ENCODE measurements around the gene DYNLT4.
"Not testable (repeated sequence)": the region's sequence is repeated elsewhere in the genome, so short reads cannot be mapped to it uniquely, and the experiment has no call there.

The DYNLT4 gene

GRCh38 chr1:44828841-44829440, 21.8 kb upstream of the DYNLT4 start:
- no peak for DNase-seq (ENCODE audit: low read depth, low spot score)

GRCh38 chr1:44828003-44828651, 21.0 kb upstream of the DYNLT4 start:
- no peak for DNase-seq (ENCODE audit: low read depth, low spot score)

- DNase-seq (ENCODE audit: low read depth, low spot score): no peak
These were observed 20.2 kb upstream of the DYNLT4 start for GRCh38 chr1:44827197-44828002.

- DNase-seq (ENCODE audit: low read depth, low spot score): no peak
These were observed 19.4 kb upstream of the DYNLT4 start for GRCh38 chr1:44826375-44827196.

GRCh38 chr1:44824392-44824791, 17.2 kb upstream of the DYNLT4 start:
- not testable (repeated sequence) for DNase-seq (ENCODE audit: low read depth, low spot score)

- no peak for DNase-seq (ENCODE audit: low read depth, low spot score)
These were observed 15.9 kb upstream of the DYNLT4 start for GRCh38 chr1:44822981-44823451.

GRCh38 chr1:44822131-44822701, 15.1 kb upstream of the DYNLT4 start:
- DNase-seq (ENCODE audit: low read depth, low spot score): no peak

- no peak for DNase-seq (ENCODE audit: low read depth, low spot score)
These were observed 14.1 kb upstream of the DYNLT4 start for GRCh38 chr1:44821240-44821715.

GRCh38 chr1:44820328-44821239, 13.4 kb upstream of the DYNLT4 start:
- no peak for DNase-seq (ENCODE audit: low read depth, low spot score)

- DNase-seq (ENCODE audit: low read depth, low spot score): peak; percentile 79
These were observed 12.6 kb upstream of the DYNLT4 start for GRCh38 chr1:44819608-44820327.

- DNase-seq (ENCODE audit: low read depth, low spot score): no peak
These were observed 12.1 kb upstream of the DYNLT4 start for GRCh38 chr1:44819196-44819607.

- no peak for DNase-seq (ENCODE audit: low read depth, low spot score)
These were observed 10.8 kb upstream of the DYNLT4 start for GRCh38 chr1:44817771-44818495.

GRCh38 chr1:44817307-44817706, 10.2 kb upstream of the DYNLT4 start:
- DNase-seq (ENCODE audit: low read depth, low spot score): no peak

- not testable (repeated sequence) for DNase-seq (ENCODE audit: low read depth, low spot score)
These were observed 8.8 kb upstream of the DYNLT4 start for GRCh38 chr1:44815926-44816325.

- DNase-seq (ENCODE audit: low read depth, low spot score): no peak
These were observed 5.8 kb upstream of the DYNLT4 start for GRCh38 chr1:44812822-44813543.

- DNase-seq (ENCODE audit: low read depth, low spot score): no peak
These were observed 4.1 kb upstream of the DYNLT4 start for GRCh38 chr1:44811234-44811633.

- DNase-seq (ENCODE audit: low read depth, low spot score): not testable (repeated sequence)
These were observed 3.6 kb upstream of the DYNLT4 start for GRCh38 chr1:44810762-44811105.

- peak; percentile 84 for DNase-seq (ENCODE audit: low read depth, low spot score)
These were observed 3.1 kb upstream of the DYNLT4 start for GRCh38 chr1:44810101-44810761.
